ENCODE data around the gene TMEM235. TPM values are rescaled to one million over a fixed set of nuclear protein-coding genes. Genes with fewer than 3 reads are reported as not detected.
A peak's percentile ranks its signal among the peaks of the same experiment; 100 is the strongest.

TMEM235 gene
- total RNA-seq, 1 experiment from 2014 or later, result not detected

GRCh38 chr17:78272181-78272913 lies 40.9 kb downstream of the TMEM235 start:
- no peak for DNase-seq (ENCODE audit: low read depth)

- no peak for DNase-seq (ENCODE audit: low read depth)
Observed at GRCh38 chr17:78272914-78273258, 41.5 kb downstream of the TMEM235 start.

- DNase-seq (ENCODE audit: low read depth), result no peak
Observed at GRCh38 chr17:78273813-78274212, 42.4 kb downstream of the TMEM235 start.

GRCh38 chr17:78275355-78275754 lies 43.9 kb downstream of the TMEM235 start:
- no peak for DNase-seq (ENCODE audit: low read depth)

GRCh38 chr17:78276098-78276887 lies 44.9 kb downstream of the TMEM235 start:
- no peak for DNase-seq (ENCODE audit: low read depth)

- no peak for DNase-seq (ENCODE audit: low read depth)
Observed at GRCh38 chr17:78278139-78278741, 46.8 kb downstream of the TMEM235 start.

- no peak for DNase-seq (ENCODE audit: low read depth)
Observed at GRCh38 chr17:78279360-78279990, 48.0 kb downstream of the TMEM235 start.

GRCh38 chr17:78281249-78281845 lies 49.9 kb downstream of the TMEM235 start:
- DNase-seq (ENCODE audit: low read depth), result no peak

GRCh38 chr17:78284146-78284545 lies 52.7 kb downstream of the TMEM235 start:
- DNase-seq (ENCODE audit: low read depth), result no peak

GRCh38 chr17:78289004-78289403 lies 57.6 kb downstream of the TMEM235 start:
- DNase-seq (ENCODE audit: low read depth), result no peak

GRCh38 chr17:78289802-78290363 lies 58.5 kb downstream of the TMEM235 start:
- DNase-seq (ENCODE audit: low read depth), result peak; percentile 81

Other genes with a start within 250 kb of the TMEM235 start
- 0.54 and 0.74 TPM in 2 replicates for gene TMC6, start 102.9 kb upstream of the TMEM235 start, total RNA-seq (2014; rRNA removed; shearing (Covaris generic))
- not detected in 2 replicates for gene TMC8, start 100.9 kb upstream of the TMEM235 start, total RNA-seq (2014; rRNA removed; shearing (Covaris generic))
- gene C17orf99, start 85.2 kb upstream of the TMEM235 start, total RNA-seq (2014; rRNA removed; shearing (Covaris generic)), result not detected in 2 replicates
- gene SYNGR2, start 63.0 kb upstream of the TMEM235 start, total RNA-seq (2014; rRNA removed; shearing (Covaris generic)), result 34.6 and 37.6 TPM in 2 replicates
- gene TK1, start 44.6 kb upstream of the TMEM235 start, total RNA-seq (2014; rRNA removed; shearing (Covaris generic)), result 107 and 150 TPM in 2 replicates
- 9.7 and 13.3 TPM in 2 replicates for gene AFMID, start 44.3 kb upstream of the TMEM235 start, total RNA-seq (2014; rRNA removed; shearing (Covaris generic))
- 113 and 148 TPM in 2 replicates for gene BIRC5, start 17.4 kb upstream of the TMEM235 start, total RNA-seq (2014; rRNA removed; shearing (Covaris generic))
- gene SOCS3, start 128.4 kb downstream of the TMEM235 start, total RNA-seq (2014; rRNA removed; shearing (Covaris generic)), result 26.6 and 39.3 TPM in 2 replicates
- 26.2 and 32.3 TPM in 2 replicates for gene PGS1, start 147.0 kb downstream of the TMEM235 start, total RNA-seq (2014; rRNA removed; shearing (Covaris generic))